GM23338 (cell line): Measurements from ENCODE around the gene ERP44. TPM values are rescaled to one million over a fixed set of nuclear protein-coding genes. Genes with fewer than 3 reads are reported as not detected.

Experiments
- ATAC-seq: fragments of 200-7000 bp; cut with Tn5 transposase; 3 replicates; pipeline ENCODE4 v1.9.1; 2020
- DNase-seq: peaks from one replicate; pipeline ENCODE4 v3.0.0-alpha.2; 2015; ENCODE audit warnings: low spot score
- H2AFZ ChIP-seq: fragments of 200-600 bp; sonication (generic); 2 replicates; pipeline ENCODE4 v1.8.0; 2016; ENCODE audit warnings: antibody characterized with exemption, mild to moderate bottlenecking, moderate library complexity
- H3F3A ChIP-seq: fragments of 200-600 bp; sonication (generic); replicated peaks from 2 replicates; pipeline ENCODE4 v1.8.0; 2017; ENCODE audit warnings: antibody characterized with exemption, mixed run types, low read depth
- H3K27ac ChIP-seq: fragments of 200-600 bp; sonication (generic); 2 replicates; pipeline ENCODE4 v1.6.1; 2016; ENCODE audit warnings: low read depth
- H3K27me3 ChIP-seq: fragments of 200-600 bp; sonication (generic); 2 replicates; pipeline ENCODE4 v1.8.0; 2016; ENCODE audit warnings: mild to moderate bottlenecking, mixed run types, moderate library complexity; ENCODE audit not compliant: insufficient read depth
- H3K36me3 ChIP-seq: fragments of 200-600 bp; sonication (generic); 2 replicates; pipeline ENCODE4 v1.8.0; 2016; ENCODE audit warnings: mild to moderate bottlenecking; ENCODE audit not compliant: insufficient read depth
- H3K4me1 ChIP-seq: fragments of 200-600 bp; sonication (generic); 2 replicates; pipeline ENCODE4 v1.8.0; 2016; ENCODE audit warnings: mild to moderate bottlenecking, moderate library complexity; ENCODE audit not compliant: insufficient read depth
- H3K4me2 ChIP-seq: fragments of 200-600 bp; sonication (generic); 2 replicates; pipeline ENCODE4 v1.7.1; 2017; ENCODE audit warnings: mixed run types
- H3K4me3 ChIP-seq: fragments of 200-600 bp; sonication (generic); 2 replicates; pipeline ENCODE4 v1.6.1; 2016; ENCODE audit warnings: mixed run types
- H3K79me2 ChIP-seq: fragments of 200-600 bp; sonication (generic); replicated peaks from 2 replicates; pipeline ENCODE4 v1.8.0; 2017; ENCODE audit warnings: mild to moderate bottlenecking; ENCODE audit not compliant: insufficient read depth
- H3K9me2 ChIP-seq: fragments of 200-600 bp; sonication (generic); 2 replicates; pipeline ENCODE4 v1.8.0; 2017; ENCODE audit not compliant: insufficient read depth
- H4K20me1 ChIP-seq: fragments of 200-600 bp; sonication (generic); replicated peaks from 2 replicates; pipeline ENCODE4 v1.8.0; 2017; ENCODE audit warnings: mild to moderate bottlenecking; ENCODE audit not compliant: insufficient read depth
- H3K27ac Mint-ChIP-seq: 2 replicates; pipeline ENCODE4 v1.8.0; 2020; ENCODE audit warnings: inconsistent platforms, mild to moderate bottlenecking, moderate library complexity, mixed read lengths
- H3K27me3 Mint-ChIP-seq: 3 replicates; pipeline ENCODE4 v1.8.0; 2022; ENCODE audit warnings: low read depth, mild to moderate bottlenecking, moderate library complexity, mixed read lengths, inconsistent platforms; ENCODE audit not compliant: insufficient read depth, poor library complexity
- H3K36me3 Mint-ChIP-seq: 3 replicates; pipeline ENCODE4 v1.8.0; 2021; ENCODE audit warnings: low read depth, mild to moderate bottlenecking, inconsistent platforms, moderate library complexity, mixed read lengths
- H3K4me1 Mint-ChIP-seq: 3 replicates; pipeline ENCODE4 v1.8.0; 2020; ENCODE audit warnings: mild to moderate bottlenecking, inconsistent platforms, mixed read lengths
- H3K4me3 Mint-ChIP-seq: 3 replicates; pipeline ENCODE4 v1.8.0; 2021; ENCODE audit warnings: moderate library complexity, mild to moderate bottlenecking, inconsistent platforms, mixed read lengths
- H3K9me3 Mint-ChIP-seq: 3 replicates; pipeline ENCODE4 v1.8.0; 2020; ENCODE audit warnings: moderate library complexity, mild to moderate bottlenecking, inconsistent platforms, mixed read lengths
- CREB1 ChIP-seq: fragments of 250-450 bp; sonication (Bioruptor Pico); IDR thresholded peaks from 2 replicates; pipeline ENCODE4 v1.5.0; 2020; ENCODE audit warnings: low read depth, mild to moderate bottlenecking, moderate library complexity
- CTCF ChIP-seq, 2 experiments: fragments of 200-600 bp in 1 of 2; sonication (generic) in 1 of 2; conservative IDR thresholded peaks; 2 replicates each; pipeline versions ENCODE4 v1.5.1 to v1.6.1; 2016 to 2017; ENCODE audit warnings: antibody characterized with exemption in 2 of 2, low read depth in 2 of 2, mild to moderate bottlenecking in 2 of 2, moderate library complexity in 1 of 2
- ETS1 ChIP-seq: IDR thresholded peaks from 2 replicates; pipeline ENCODE4 v1.6.1; 2016; ENCODE audit warnings: antibody characterized with exemption
- EZH2 ChIP-seq: fragments of 200-600 bp; sonication (generic); IDR thresholded peaks from one replicate; pipeline ENCODE4 v1.8.0; 2017; ENCODE audit warnings: antibody characterized with exemption, mild to moderate bottlenecking, low read depth; ENCODE audit not compliant: unreplicated experiment
- EZH2phosphoT487 ChIP-seq: fragments of 200-600 bp; sonication (generic); IDR thresholded peaks from one replicate; pipeline ENCODE4 v1.8.1; 2018; ENCODE audit warnings: antibody characterized with exemption; ENCODE audit not compliant: unreplicated experiment
- JUNB ChIP-seq: IDR thresholded peaks from one replicate; pipeline ENCODE4 v1.6.1; 2016; ENCODE audit warnings: antibody characterized with exemption; ENCODE audit not compliant: unreplicated experiment
- NANOG ChIP-seq: IDR thresholded peaks from 2 replicates; pipeline ENCODE4 v1.6.1; 2016; ENCODE audit warnings: antibody characterized with exemption, borderline replicate concordance
- POLR2AphosphoS5 ChIP-seq: IDR thresholded peaks from 2 replicates; pipeline ENCODE4 v1.6.1; 2016; ENCODE audit warnings: antibody characterized with exemption, low read depth
- REST ChIP-seq: IDR thresholded peaks from one replicate; pipeline ENCODE4 v1.6.1; 2018; ENCODE audit warnings: antibody characterized with exemption; ENCODE audit not compliant: unreplicated experiment
- STAT1 ChIP-seq: IDR thresholded peaks from one replicate; pipeline ENCODE4 v1.6.1; 2016; ENCODE audit warnings: antibody characterized with exemption; ENCODE audit not compliant: unreplicated experiment
- ZNF114 ChIP-seq: fragments of 250-450 bp; sonication (Bioruptor Pico); IDR thresholded peaks from 2 replicates; pipeline ENCODE4 v1.5.0; 2020; ENCODE audit warnings: mild to moderate bottlenecking, moderate library complexity
- ZNF331 ChIP-seq: fragments of 250-450 bp; sonication (Bioruptor Pico); IDR thresholded peaks from 2 replicates; pipeline ENCODE4 v1.5.0; 2020; ENCODE audit warnings: low read depth, mild to moderate bottlenecking, moderate library complexity
- ZNF462 ChIP-seq: fragments of 250-450 bp; sonication (Bioruptor Pico); IDR thresholded peaks from 2 replicates; pipeline ENCODE4 v1.5.0; 2020; ENCODE audit warnings: mild to moderate bottlenecking, moderate library complexity
- polyA plus RNA-seq: library from polyadenylated mRNA; unstranded; fragments of >200 nt; fragmentation: Nextera tagmentation; extraction: Ambion mirVana; gene quantifications from 2 replicates; pipeline ENCODE4 v1.2.1, GENCODE V29; 2016
- total RNA-seq: library from RNA; depleted of rRNA; stranded (reverse); fragments of >200 nt; shearing (Covaris generic); gene quantifications from 2 replicates; pipeline ENCODE4 v1.2.3, GENCODE V29; 2014

ERP44 gene
- total and polyA plus RNA-seq, 2 experiments from 2014 or later: 13.0 to 24.1 TPM

- Mint-ChIP-seq H3K36me3 (no peaks in the 10 kb centered on the region; the same call in 2 of the 3 replicates), H3K4me3 (no peak overlapping the region), H3K4me1 (peaks cover 5% of the 10 kb centered on the region; the same call in 2 of the 3 replicates), H3K27ac (no peak overlapping the region), H3K9me3 (no peaks in the 10 kb centered on the region), H3K27me3 (no peaks in the 10 kb centered on the region)
- no peaks in the 10 kb centered on the region for H4K20me1 ChIP-seq
- TF ChIP-seq CTCF (conservative IDR thresholded peaks at IDR 0.05; ENCODE audit: low read depth in 2 of 2) (no peak), ZNF331 (CRISPR knock-in tag) (no peak), CREB1 (no peak), REST (no peak), ZNF462 (CRISPR knock-in tag) (no peak), NANOG (no peak), POLR2AphosphoS5 (no peak), ZNF114 (CRISPR knock-in tag) (no peak), ETS1 (no peak), STAT1 (no peak), EZH2phosphoT487 (no peak), JUNB (no peak), EZH2 (no peak)
- DNase-seq: no peak
- ATAC-seq: no peak
- no peak overlapping the region for H3K4me2 ChIP-seq
- no peak overlapping the region for H2AFZ ChIP-seq
- no peaks in the 10 kb centered on the region for H3K79me2 ChIP-seq
- no peak overlapping the region for H3K27ac ChIP-seq
- no peaks in the 10 kb centered on the region for H3K36me3 ChIP-seq
- H3K4me3 ChIP-seq: no peak overlapping the region
- no peaks in the 10 kb centered on the region for H3K27me3 ChIP-seq
- H3K9me2 ChIP-seq: no peaks in the 10 kb centered on the region
- H3K4me1 ChIP-seq: peaks cover 5% of the 10 kb centered on the region; the same call in 1 of the 2 replicates
- no peaks in the 10 kb centered on the region for H3F3A ChIP-seq
Measured at GRCh38 chr9:100125910-100126309, 27.1 kb upstream of the ERP44 start.
